Trophoblast cell (in vitro differentiated cells and primary cell): ENCODE measurements around the gene HLX.

Source experiments
- DNase-seq, 2 donors: peaks; one replicate each; pipeline ENCODE4 v3.0.0-alpha.2; 2016
- H2AFZ ChIP-seq: 2 replicates; pipeline ENCODE4 v1.6.1; 2013; ENCODE audit warnings: low read length, moderate library complexity, mild to moderate bottlenecking; ENCODE audit not compliant: insufficient read depth, poor library complexity
- H2AK5ac ChIP-seq: 2 replicates; pipeline ENCODE4 v1.6.1; 2013; ENCODE audit warnings: mild to moderate bottlenecking, low read length
- H2BK120ac ChIP-seq: 2 replicates; pipeline ENCODE4 v1.6.1; 2013; ENCODE audit warnings: low read length, mild to moderate bottlenecking, moderate library complexity; ENCODE audit not compliant: insufficient read depth, poor library complexity
- H2BK12ac ChIP-seq: 2 replicates; pipeline ENCODE4 v1.6.1; 2013; ENCODE audit warnings: mild to moderate bottlenecking, low read length, moderate library complexity
- H2BK5ac ChIP-seq: 2 replicates; pipeline ENCODE4 v1.6.1; 2013; ENCODE audit warnings: low read length, low read depth, moderate library complexity, mild to moderate bottlenecking; ENCODE audit not compliant: poor library complexity
- H3K14ac ChIP-seq: 2 replicates; pipeline ENCODE4 v1.6.1; 2013; ENCODE audit warnings: mild to moderate bottlenecking, low read length
- H3K18ac ChIP-seq: 2 replicates; pipeline ENCODE4 v1.6.1; 2013; ENCODE audit warnings: mild to moderate bottlenecking, low read length
- H3K23ac ChIP-seq: 2 replicates; pipeline ENCODE4 v1.6.1; 2013; ENCODE audit warnings: low read length
- H3K27ac ChIP-seq: 2 replicates; pipeline ENCODE4 v1.5.1; 2013; ENCODE audit warnings: low read depth, mild to moderate bottlenecking, inconsistent platforms, low read length, moderate library complexity
- H3K27me3 ChIP-seq: 2 replicates; pipeline ENCODE4 v1.6.1; 2013; ENCODE audit warnings: inconsistent platforms, mild to moderate bottlenecking, low read length, moderate library complexity; ENCODE audit not compliant: insufficient read depth
- H3K36me3 ChIP-seq, 2 experiments: 1 replicate in 1 of 2; 2 replicates in 1 of 2; pipeline ENCODE4 v1.6.1; 2013; ENCODE audit warnings: low read length in 2 of 2, mild to moderate bottlenecking in 2 of 2, moderate library complexity in 1 of 2; ENCODE audit not compliant: insufficient read depth in 2 of 2, control insufficient read depth in 1 of 2
- H3K4ac ChIP-seq: 2 replicates; pipeline ENCODE4 v1.6.1; 2013; ENCODE audit warnings: low read depth, mild to moderate bottlenecking, low read length, moderate library complexity
- H3K4me1 ChIP-seq, 2 experiments: 1 replicate in 1 of 2; 2 replicates in 1 of 2; pipeline ENCODE4 v1.6.1; 2013; ENCODE audit warnings: low read length in 2 of 2, mild to moderate bottlenecking in 2 of 2, moderate library complexity in 1 of 2; ENCODE audit not compliant: insufficient read depth in 2 of 2, control insufficient read depth in 1 of 2
- H3K4me2 ChIP-seq: 2 replicates; pipeline ENCODE4 v1.6.1; 2013; ENCODE audit warnings: inconsistent platforms, mild to moderate bottlenecking, low read length, moderate library complexity
- H3K4me3 ChIP-seq: 2 replicates; pipeline ENCODE4 v1.5.1; 2013; ENCODE audit warnings: mild to moderate bottlenecking, low read depth, low read length, inconsistent platforms
- H3K79me1 ChIP-seq: one replicate; pipeline ENCODE4 v1.6.1; 2013; ENCODE audit warnings: low read length
- H3K79me2 ChIP-seq: 2 replicates; pipeline ENCODE4 v1.6.1; 2013; ENCODE audit warnings: low read length, mild to moderate bottlenecking; ENCODE audit not compliant: control insufficient read depth, insufficient read depth, poor library complexity
- H3K9ac ChIP-seq: 2 replicates; pipeline ENCODE4 v1.6.1; 2013; ENCODE audit warnings: mild to moderate bottlenecking, low read length
- H3K9me3 ChIP-seq: 2 replicates; pipeline ENCODE4 v1.6.1; 2013; ENCODE audit warnings: low read depth, mild to moderate bottlenecking, control low read depth, inconsistent platforms, low read length; ENCODE audit not compliant: insufficient read depth
- H4K12ac ChIP-seq: 2 replicates; pipeline ENCODE4 v1.6.1; 2013; ENCODE audit warnings: low read depth, mild to moderate bottlenecking, low read length, moderate library complexity
- H4K8ac ChIP-seq: 2 replicates; pipeline ENCODE4 v1.6.1; 2013; ENCODE audit warnings: low read depth, mild to moderate bottlenecking, low read length, moderate library complexity
- H4K91ac ChIP-seq: one replicate; pipeline ENCODE4 v1.6.1; 2013; ENCODE audit warnings: low read depth, mild to moderate bottlenecking, low read length, moderate library complexity
- WGBS: extraction: QIAGEN DNeasy Blood & Tissue Kit; methylation state at CpG from one replicate; pipeline ENCODE4 v1.1.7; 2013; ENCODE audit warnings: missing lambda C conversion rate; ENCODE audit not compliant: insufficient read length, insufficient coverage; ENCODE audit errors: extremely low coverage; 5-methylcytosine and 5-hydroxymethylcytosine counted together

The HLX gene

GRCh38 chr1:220908757-220909156 lies 29.5 kb downstream of the HLX start:
- Histone ChIP-seq H2BK12ac (no peak overlapping the region), H4K12ac (no peak overlapping the region), H3K79me1 (no peaks in the 10 kb centered on the region), H2BK5ac (no peak overlapping the region), H3K79me2 (no peaks in the 10 kb centered on the region), H2AFZ (no peak overlapping the region), H3K18ac (no peak overlapping the region), H3K4me3 (no peak overlapping the region), H3K9me3 (no peaks in the 10 kb centered on the region), H3K4me2 (no peak overlapping the region), H3K27ac (no peak overlapping the region), H2BK120ac (no peak overlapping the region), H4K8ac (no peak overlapping the region), H3K4ac (no peak overlapping the region), H3K27me3 (no peaks in the 10 kb centered on the region), H3K14ac (no peak overlapping the region), H3K9ac (no peak overlapping the region), H3K23ac (no peak overlapping the region), H3K36me3 (no peaks in the 10 kb centered on the region), H2AK5ac (no peak overlapping the region), H4K91ac (no peak overlapping the region), H3K4me1 (no peaks in the 10 kb centered on the region)
- peak in 1 of 2 donors; percentile 26 for DNase-seq
- WGBS, result no CpG with 5 or more reads among the region's 2 CpGs

GRCh38 chr1:220910021-220910420 lies 30.8 kb downstream of the HLX start:
- no peak overlapping the region for H3K27ac ChIP-seq
- H3K4ac ChIP-seq, result no peak overlapping the region
- H3K4me1 ChIP-seq, result no peaks in the 10 kb centered on the region
- no peak overlapping the region for H2BK12ac ChIP-seq
- H3K4me3 ChIP-seq, result no peak overlapping the region
- no CpG with 5 or more reads among the region's 5 CpGs for WGBS
- no peak overlapping the region for H3K18ac ChIP-seq
- H4K8ac ChIP-seq, result no peak overlapping the region
- no peaks in the 10 kb centered on the region for H3K27me3 ChIP-seq
- no peak overlapping the region for H4K91ac ChIP-seq
- H2BK5ac ChIP-seq, result no peak overlapping the region
- no peaks in the 10 kb centered on the region for H3K36me3 ChIP-seq
- no peaks in the 10 kb centered on the region for H3K79me1 ChIP-seq
- H3K9ac ChIP-seq, result no peak overlapping the region
- no peak overlapping the region for H3K4me2 ChIP-seq
- H3K9me3 ChIP-seq, result no peaks in the 10 kb centered on the region
- H2BK120ac ChIP-seq, result no peak overlapping the region
- no peak overlapping the region for H3K23ac ChIP-seq
- no peak overlapping the region for H4K12ac ChIP-seq
- H2AK5ac ChIP-seq, result no peak overlapping the region
- DNase-seq, result no peak
- H2AFZ ChIP-seq, result no peak overlapping the region
- no peak overlapping the region for H3K14ac ChIP-seq
- no peaks in the 10 kb centered on the region for H3K79me2 ChIP-seq

DNA sequence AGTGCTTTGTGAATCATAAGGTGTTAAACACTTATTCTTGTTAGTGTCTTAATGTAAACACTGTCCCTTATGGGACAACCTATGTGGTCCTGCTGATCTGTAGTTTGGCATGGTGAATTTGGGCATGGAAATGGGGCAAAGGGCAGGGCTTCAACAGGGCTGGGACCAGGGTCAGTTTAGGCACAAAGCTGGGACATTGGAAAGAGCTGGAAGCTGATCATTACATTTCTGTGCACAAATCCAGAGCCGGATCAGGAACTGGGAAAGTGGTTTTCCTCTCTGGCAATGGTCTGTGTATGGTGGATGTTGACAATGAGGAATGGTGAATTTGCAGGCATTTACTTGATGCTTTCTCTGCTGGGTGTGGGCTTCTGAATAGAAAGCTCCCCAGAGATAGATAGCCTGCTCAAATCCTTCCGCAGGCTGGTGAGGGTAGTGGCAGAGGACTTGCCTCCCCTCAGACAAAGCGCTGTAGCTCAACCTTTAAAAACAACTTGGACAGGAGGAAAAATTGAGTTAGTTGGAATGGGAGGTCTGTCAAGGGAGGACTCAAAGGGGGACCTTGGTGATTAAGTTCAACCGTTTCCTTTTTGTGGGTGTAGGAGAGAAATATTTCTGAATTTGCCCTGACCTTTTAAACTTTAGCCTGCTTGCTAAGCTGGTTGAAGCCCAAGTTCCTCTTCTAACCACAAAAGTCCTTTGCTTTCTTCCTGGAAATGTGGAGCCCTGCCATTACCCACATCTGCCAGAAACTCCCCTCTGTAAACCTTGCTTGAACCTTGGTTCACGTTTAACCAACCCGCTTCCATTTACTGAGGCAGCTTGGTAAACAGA lies 35.3 kb downstream of the HLX start:
- Histone ChIP-seq H3K4me3 (no peak overlapping the region), H3K4ac (no peak overlapping the region), H3K18ac (no peak overlapping the region), H3K27ac (no peak overlapping the region), H4K91ac (no peak overlapping the region), H3K4me1 (no peaks in the 10 kb centered on the region), H3K9ac (no peak overlapping the region), H4K12ac (no peak overlapping the region), H3K36me3 (no peaks in the 10 kb centered on the region), H3K27me3 (no peaks in the 10 kb centered on the region), H3K14ac (no peak overlapping the region), H3K23ac (no peak overlapping the region), H3K79me2 (no peaks in the 10 kb centered on the region), H3K9me3 (no peaks in the 10 kb centered on the region), H2BK120ac (no peak overlapping the region), H3K79me1 (no peaks in the 10 kb centered on the region), H2BK5ac (no peak overlapping the region), H4K8ac (no peak overlapping the region), H2AK5ac (no peak overlapping the region), H2AFZ (no peak overlapping the region), H3K4me2 (no peak overlapping the region), H2BK12ac (no peak overlapping the region)
- DNase-seq, result no peak
- no CpG with 5 or more reads among the region's 6 CpGs for WGBS

GRCh38 chr1:220915117-220915440 lies 35.8 kb downstream of the HLX start:
- Histone ChIP-seq H4K8ac (no peak overlapping the region), H3K27ac (no peak overlapping the region), H2BK5ac (no peak overlapping the region), H3K27me3 (no peaks in the 10 kb centered on the region), H3K4ac (no peak overlapping the region), H2BK120ac (no peak overlapping the region), H2AFZ (no peak overlapping the region), H3K36me3 (no peaks in the 10 kb centered on the region), H3K18ac (no peak overlapping the region), H3K4me1 (no peaks in the 10 kb centered on the region), H3K4me3 (no peak overlapping the region), H3K23ac (no peak overlapping the region), H3K9ac (no peak overlapping the region), H4K12ac (no peak overlapping the region), H3K9me3 (no peaks in the 10 kb centered on the region), H2BK12ac (no peak overlapping the region), H3K4me2 (no peak overlapping the region), H4K91ac (no peak overlapping the region), H3K79me1 (no peaks in the 10 kb centered on the region), H3K79me2 (no peaks in the 10 kb centered on the region), H3K14ac (no peak overlapping the region), H2AK5ac (no peak overlapping the region)
- no peak for DNase-seq
- no CpG with 5 or more reads among the region's 4 CpGs for WGBS
